Smooth muscle cell (in vitro differentiated cells): ENCODE data around the gene ALDH3A2. TPM values are rescaled to one million over a fixed set of nuclear protein-coding genes. Genes with fewer than 3 reads are reported as not detected.

ENCODE experiments used
- DNase-seq: peaks from one replicate; lab custom pipeline; 2025; ENCODE audit not compliant: unreplicated experiment; lab: John Stamatoyannopoulos, UW
- H2AFZ ChIP-seq: fragments of 200-600 bp; sonication (generic); 2 replicates; pipeline ENCODE4 v1.6.0; 2016; ENCODE audit warnings: antibody characterized with exemption, low read depth, mild to moderate bottlenecking
- H3F3A ChIP-seq: fragments of 200-600 bp; sonication (generic); 2 replicates; pipeline ENCODE4 v1.6.0; 2017; ENCODE audit warnings: antibody characterized with exemption, low read depth
- H3K27ac ChIP-seq: fragments of 200-600 bp; sonication (generic); 2 replicates; pipeline ENCODE4 v1.5.1; 2016; ENCODE audit warnings: low read depth, mild to moderate bottlenecking
- H3K27me3 ChIP-seq: fragments of 200-600 bp; sonication (generic); 2 replicates; pipeline ENCODE4 v1.6.1; 2016; ENCODE audit warnings: low read depth, mild to moderate bottlenecking
- H3K36me3 ChIP-seq: fragments of 200-600 bp; sonication (generic); 2 replicates; pipeline ENCODE4 v1.5.1; 2016; ENCODE audit warnings: low read depth
- H3K4me1 ChIP-seq: fragments of 200-600 bp; sonication (generic); 2 replicates; pipeline ENCODE4 v1.5.1; 2016; ENCODE audit warnings: low read depth
- H3K4me2 ChIP-seq: fragments of 200-600 bp; sonication (generic); 2 replicates; pipeline ENCODE4 v1.6.0; 2016; ENCODE audit warnings: mild to moderate bottlenecking
- H3K4me3 ChIP-seq: fragments of 200-600 bp; sonication (generic); 2 replicates; pipeline ENCODE4 v1.5.1; 2016; ENCODE audit warnings: mild to moderate bottlenecking
- H3K79me2 ChIP-seq: fragments of 200-600 bp; sonication (generic); 2 replicates; pipeline ENCODE4 v1.6.0; 2016; ENCODE audit warnings: low read depth, mild to moderate bottlenecking
- H3K9ac ChIP-seq: fragments of 200-600 bp; sonication (generic); 2 replicates; pipeline ENCODE4 v1.6.0; 2016; ENCODE audit warnings: low read depth
- H3K9me3 ChIP-seq: fragments of 200-600 bp; sonication (generic); replicated peaks from 2 replicates; pipeline ENCODE4 v1.5.1; 2016; ENCODE audit warnings: low read depth
- H4K20me1 ChIP-seq: fragments of 200-600 bp; sonication (generic); 2 replicates; pipeline ENCODE4 v1.6.0; 2016; ENCODE audit warnings: low read depth
- CTCF ChIP-seq: fragments of 200-600 bp; sonication (generic); IDR thresholded peaks from 2 replicates; pipeline ENCODE4 v1.5.1; 2017; ENCODE audit warnings: borderline replicate concordance, mild to moderate bottlenecking, antibody characterized with exemption; ENCODE audit not compliant: insufficient read depth, poor library complexity, severe bottlenecking
- WGBS: methylation state at CpG from one replicate; pipeline ENCODE4 v1.1.7; 2016; ENCODE audit warnings: low lambda C conversion rate; 5-methylcytosine and 5-hydroxymethylcytosine counted together
- polyA plus RNA-seq: library from polyadenylated mRNA; unstranded; fragments of >200 nt; fragmentation: Nextera tagmentation; extraction: Ambion mirVana; gene quantifications from 2 replicates; pipeline ENCODE4 v1.2.1, GENCODE V29; 2016
- total RNA-seq: library from RNA; depleted of rRNA; stranded (reverse); fragments of >200 nt; gene quantifications from 2 replicates; pipeline ENCODE4 v1.2.3, GENCODE V29; 2014

ALDH3A2 gene
- total and polyA plus RNA-seq, 2 experiments from 2014 or later: 13.5 to 26.9 TPM

GRCh38 chr17:19717031-19717360 lies 68.4 kb downstream of the ALDH3A2 start:
- Histone ChIP-seq H4K20me1 (no peaks in the 10 kb centered on the region), H3F3A (no peaks in the 10 kb centered on the region), H3K4me2 (no peak overlapping the region), H3K9me3 (no peaks in the 10 kb centered on the region), H3K36me3 (no peaks in the 10 kb centered on the region), H3K9ac (no peak overlapping the region), H3K27ac (no peak overlapping the region), H2AFZ (no peak overlapping the region), H3K27me3 (no peaks in the 10 kb centered on the region), H3K4me1 (peaks cover 5% of the 10 kb centered on the region), H3K79me2 (no peaks in the 10 kb centered on the region), H3K4me3 (no peak overlapping the region)
- 94% methylated on average over 7 of the region's 7 CpGs for WGBS
- DNase-seq: no peak
- no peak for TF ChIP-seq CTCF

GRCh38 chr17:19717411-19717908 lies 68.9 kb downstream of the ALDH3A2 start:
- WGBS: 93% methylated on average over 9 of the region's 10 CpGs
- no peaks in the 10 kb centered on the region for H3K9me3 ChIP-seq
- H3K9ac ChIP-seq: no peak overlapping the region

GRCh38 chr17:19718041-19718612 lies 69.6 kb downstream of the ALDH3A2 start:
- no peaks in the 10 kb centered on the region for H3F3A ChIP-seq
- no peak overlapping the region for H3K27ac ChIP-seq
- no peak overlapping the region for H3K4me3 ChIP-seq
- H3K27me3 ChIP-seq: no peaks in the 10 kb centered on the region
- no peak overlapping the region for H3K9ac ChIP-seq
- DNase-seq: no peak
- no peak for TF ChIP-seq CTCF
- no peaks in the 10 kb centered on the region for H3K79me2 ChIP-seq
- no peaks in the 10 kb centered on the region for H3K36me3 ChIP-seq
- no peak overlapping the region for H2AFZ ChIP-seq
- WGBS: 87% methylated on average over 12 of the region's 12 CpGs
- no peaks in the 10 kb centered on the region for H3K9me3 ChIP-seq
- peaks cover 5% of the 10 kb centered on the region for H3K4me1 ChIP-seq
- H4K20me1 ChIP-seq: no peaks in the 10 kb centered on the region
- no peak overlapping the region for H3K4me2 ChIP-seq

More at GRCh38 chr17:19717411-19717908, 68.9 kb downstream of the ALDH3A2 start:
- Histone ChIP-seq H2AFZ (no peak overlapping the region), H3K27me3 (no peaks in the 10 kb centered on the region), H3K36me3 (no peaks in the 10 kb centered on the region), H3K4me3 (no peak overlapping the region), H3K79me2 (no peaks in the 10 kb centered on the region), H3K4me2 (no peak overlapping the region), H3K4me1 (peaks cover 5% of the 10 kb centered on the region), H3K27ac (no peak overlapping the region), H4K20me1 (no peaks in the 10 kb centered on the region), H3F3A (no peaks in the 10 kb centered on the region)
- DNase-seq: no peak
- no peak for TF ChIP-seq CTCF
